ENCODE measurements around the gene TMEM132D.

GRCh38 chr12:129339336-129339735 lies 564.5 kb downstream of the TMEM132D start:
- TF ChIP-seq CTCF (conservative IDR thresholded peaks at IDR 0.05; ENCODE audit: low read length) (no peak), EZH2phosphoT487 (IDR thresholded peaks at IDR 0.05; ENCODE audit: borderline replicate concordance, low read depth, low read length) (no peak)

Measured in OCI-LY7 (cell line).